GM12878 (cell line): ENCODE data around the gene SPTBN2. TPM values are rescaled to one million over a fixed set of nuclear protein-coding genes. Genes with fewer than 3 reads are reported as not detected.

ENCODE experiments used
- BCLAF1 ChIP-seq: fragments of 450-650 bp; IDR thresholded peaks from 2 replicates; pipeline ENCODE4 v1.6.1; 2017; ENCODE audit warnings: antibody characterized with exemption, mild to moderate bottlenecking, moderate library complexity
- CREB1 ChIP-seq: IDR thresholded peaks from 2 replicates; pipeline ENCODE4 v1.6.1; 2012; ENCODE audit warnings: low read depth, mild to moderate bottlenecking, inconsistent platforms
- FOS ChIP-seq: IDR thresholded peaks from 3 replicates; pipeline ENCODE4 v1.6.1; 2011; ENCODE audit warnings: borderline replicate concordance; ENCODE audit not compliant: insufficient read length; ENCODE audit errors: extremely low read depth
- FOXK2 ChIP-seq: fragments of 450-650 bp; IDR thresholded peaks from 2 replicates; pipeline ENCODE4 v1.6.1; 2017; ENCODE audit warnings: mild to moderate bottlenecking, moderate library complexity
- GATAD2B ChIP-seq: fragments of 450-650 bp; conservative IDR thresholded peaks from 2 replicates; pipeline ENCODE4 v1.6.1; 2017; ENCODE audit warnings: low read depth, mild to moderate bottlenecking, moderate library complexity
- IKZF1 ChIP-seq: fragments of 450-650 bp; conservative IDR thresholded peaks from 2 replicates; pipeline ENCODE4 v1.6.1; 2017; ENCODE audit warnings: antibody characterized with exemption, mild to moderate bottlenecking
- KAT2A ChIP-seq: conservative IDR thresholded peaks from 2 replicates; pipeline ENCODE4 v1.6.1; 2011; ENCODE audit warnings: low read depth, low read length; ENCODE audit not compliant: control insufficient read depth
- MEF2B ChIP-seq: fragments of 450-650 bp; IDR thresholded peaks from 2 replicates; pipeline ENCODE4 v1.6.1; 2018; ENCODE audit warnings: mild to moderate bottlenecking, moderate library complexity; ENCODE audit not compliant: partially characterized antibody, poor library complexity, severe bottlenecking
- MYB ChIP-seq: fragments of 150-350 bp; IDR thresholded peaks from 2 replicates; pipeline ENCODE4 v1.6.1; 2014; ENCODE audit warnings: mild to moderate bottlenecking, low read depth, low read length, borderline replicate concordance
- NR2F1 ChIP-seq: fragments of 450-650 bp; conservative IDR thresholded peaks from 2 replicates; pipeline ENCODE4 v1.6.1; 2017; ENCODE audit warnings: mild to moderate bottlenecking
- PBX3 ChIP-seq: IDR thresholded peaks from 2 replicates; pipeline ENCODE4 v1.6.1; 2011; ENCODE audit warnings: mild to moderate bottlenecking, low read depth, low read length, moderate library complexity; ENCODE audit not compliant: insufficient replicate concordance
- POLR2AphosphoS2 ChIP-seq: IDR thresholded peaks from 2 replicates; pipeline ENCODE4 v1.6.1; 2011; ENCODE audit warnings: low read depth, mild to moderate bottlenecking, low read length, improper control_type of control experiment, moderate library complexity
- POU2F2 ChIP-seq: IDR thresholded peaks from 3 replicates; pipeline ENCODE4 v1.6.1; 2011; ENCODE audit warnings: low read depth, mild to moderate bottlenecking, low read length, borderline replicate concordance
- RAD51 ChIP-seq: fragments of 450-650 bp; IDR thresholded peaks from 2 replicates; pipeline ENCODE4 v1.6.1; 2016; ENCODE audit warnings: moderate library complexity, mild to moderate bottlenecking, inconsistent platforms
- SUPT20H ChIP-seq: IDR thresholded peaks from 2 replicates; pipeline ENCODE4 v1.6.1; 2011; ENCODE audit warnings: low read depth, mild to moderate bottlenecking, low read length, moderate library complexity, borderline replicate concordance; ENCODE audit not compliant: control insufficient read depth
- USF1 ChIP-seq: IDR thresholded peaks from 2 replicates; pipeline ENCODE4 v1.6.1; 2011; ENCODE audit warnings: borderline replicate concordance, low read depth, mild to moderate bottlenecking, moderate library complexity, mixed read lengths, low read length; ENCODE audit not compliant: insufficient read depth; ENCODE audit errors: extremely low read length
- polyA plus RNA-seq, 11 experiments: library from polyadenylated mRNA; depleted of rRNA in 4 of 11; unstranded in 6 of 11; stranded (reverse) in 5 of 11; fragments of >200 nt; fragmentation: Nextera tagmentation in 4 of 11; fragmentation: Illumina TruSeq in 1 of 11; extraction: Ambion mirVana in 4 of 11; extraction: Trizol in 1 of 11; gene quantifications; 1 replicate in 1 of 11; 2 replicates in 10 of 11; pipeline versions ENCODE4 v1.2.1 to v1.2.3, GENCODE V29; 2011 to 2016; ENCODE audit warnings: inconsistent platforms in 2 of 11, missing spikeins in 2 of 11, low read depth in 1 of 11
- total RNA-seq, 4 experiments: library from RNA; depleted of rRNA in 3 of 4; stranded (reverse); fragments of >200 nt in 3 of 4; fragmentation: Illumina TruSeq in 1 of 4; extraction: Trizol in 1 of 4; gene quantifications; 2 replicates each; pipeline versions ENCODE4 v1.2.1 to v1.2.3, GENCODE V29; 2013 to 2021
- TF ChIP-seq, protein P1 (sequence below): fragments of 450-650 bp; formaldehyde crosslinking; IDR thresholded peaks from 2 replicates; pipeline ENCODE4 v1.4.0; 2020; ENCODE audit warnings: mild to moderate bottlenecking, moderate library complexity

SPTBN2 gene
- total and polyA plus RNA-seq, 10 of the 15 experiments (the other 5 are each of a cell fraction or from before 2014, with no cell fraction given) = 0.38 to 1.0 (median 0.69) TPM; not detected in 5

DNA sequence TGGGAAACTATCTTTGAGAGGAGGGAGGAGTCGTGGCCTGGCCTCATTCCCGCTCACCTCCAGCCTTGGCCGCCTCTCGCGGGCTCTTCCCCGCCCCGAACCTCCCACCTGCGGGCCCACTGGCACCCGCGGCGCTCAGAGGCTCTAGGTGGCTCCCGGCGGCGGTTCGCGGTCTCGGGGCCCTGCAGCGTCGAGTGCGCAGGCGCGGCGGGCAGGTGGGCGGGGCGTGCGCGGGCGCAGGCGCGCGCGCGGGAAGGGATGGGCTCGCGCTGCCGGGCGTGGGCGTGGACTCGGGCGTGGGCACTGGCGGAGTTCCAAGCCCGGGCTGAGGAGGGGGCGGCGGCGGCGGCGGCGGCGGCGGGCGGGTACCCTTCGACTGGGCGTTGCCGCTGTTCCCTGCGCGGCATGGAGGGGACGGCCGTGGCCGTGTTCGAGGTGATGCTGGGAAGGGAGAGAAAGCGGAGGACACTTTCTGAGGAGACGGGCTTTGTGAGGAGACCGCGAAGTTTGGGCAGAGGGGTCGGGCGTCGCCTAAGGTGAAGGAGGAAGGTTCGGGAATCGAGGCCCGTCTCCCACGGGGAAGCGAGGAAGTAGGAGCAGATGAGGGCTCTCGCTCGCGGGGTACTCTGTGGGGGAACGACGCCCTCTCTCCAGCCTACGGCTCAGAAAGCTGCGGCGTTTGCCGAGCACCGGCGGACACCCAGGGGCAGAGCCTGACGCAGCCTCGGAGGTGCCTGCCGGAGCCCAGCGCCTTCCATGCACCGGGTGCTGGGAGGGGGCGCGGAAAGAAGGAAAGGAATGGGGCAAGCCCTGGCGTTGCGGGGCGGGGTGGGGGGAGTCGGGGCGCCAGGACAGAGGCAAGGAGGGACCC is 15.7 kb upstream of the SPTBN2 start (continued):
- TF ChIP-seq, protein P1, sequence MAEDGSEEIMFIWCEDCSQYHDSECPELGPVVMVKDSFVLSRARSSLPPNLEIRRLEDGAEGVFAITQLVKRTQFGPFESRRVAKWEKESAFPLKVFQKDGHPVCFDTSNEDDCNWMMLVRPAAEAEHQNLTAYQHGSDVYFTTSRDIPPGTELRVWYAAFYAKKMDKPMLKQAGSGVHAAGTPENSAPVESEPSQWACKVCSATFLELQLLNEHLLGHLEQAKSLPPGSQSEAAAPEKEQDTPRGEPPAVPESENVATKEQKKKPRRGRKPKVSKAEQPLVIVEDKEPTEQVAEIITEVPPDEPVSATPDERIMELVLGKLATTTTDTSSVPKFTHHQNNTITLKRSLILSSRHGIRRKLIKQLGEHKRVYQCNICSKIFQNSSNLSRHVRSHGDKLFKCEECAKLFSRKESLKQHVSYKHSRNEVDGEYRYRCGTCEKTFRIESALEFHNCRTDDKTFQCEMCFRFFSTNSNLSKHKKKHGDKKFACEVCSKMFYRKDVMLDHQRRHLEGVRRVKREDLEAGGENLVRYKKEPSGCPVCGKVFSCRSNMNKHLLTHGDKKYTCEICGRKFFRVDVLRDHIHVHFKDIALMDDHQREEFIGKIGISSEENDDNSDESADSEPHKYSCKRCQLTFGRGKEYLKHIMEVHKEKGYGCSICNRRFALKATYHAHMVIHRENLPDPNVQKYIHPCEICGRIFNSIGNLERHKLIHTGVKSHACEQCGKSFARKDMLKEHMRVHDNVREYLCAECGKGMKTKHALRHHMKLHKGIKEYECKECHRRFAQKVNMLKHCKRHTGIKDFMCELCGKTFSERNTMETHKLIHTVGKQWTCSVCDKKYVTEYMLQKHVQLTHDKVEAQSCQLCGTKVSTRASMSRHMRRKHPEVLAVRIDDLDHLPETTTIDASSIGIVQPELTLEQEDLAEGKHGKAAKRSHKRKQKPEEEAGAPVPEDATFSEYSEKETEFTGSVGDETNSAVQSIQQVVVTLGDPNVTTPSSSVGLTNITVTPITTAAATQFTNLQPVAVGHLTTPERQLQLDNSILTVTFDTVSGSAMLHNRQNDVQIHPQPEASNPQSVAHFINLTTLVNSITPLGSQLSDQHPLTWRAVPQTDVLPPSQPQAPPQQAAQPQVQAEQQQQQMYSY (CRISPR knock-in tag) = no peak
- TF ChIP-seq IKZF1 = peak; percentile 99
- TF ChIP-seq USF1 = no peak
- no peak for TF ChIP-seq FOXK2
- TF ChIP-seq SUPT20H = no peak
- no peak for TF ChIP-seq BCLAF1
- peak; percentile 87 for TF ChIP-seq GATAD2B
- no peak for TF ChIP-seq MEF2B
- 0 out of 3 replicates have a peak, but pooled peaks have one; percentile 9 for TF ChIP-seq POU2F2
- no peak for TF ChIP-seq RAD51
- TF ChIP-seq FOS = no peak
- no peak for TF ChIP-seq CREB1
- TF ChIP-seq PBX3 = no peak
- 0 out of 2 replicates have a peak, but pooled peaks have one; percentile 62 for TF ChIP-seq NR2F1
- TF ChIP-seq KAT2A = no peak
- no peak for TF ChIP-seq POLR2AphosphoS2
- no peak for TF ChIP-seq MYB
